GM12865 (cell line): ENCODE measurements around the gene LCE6A.

Experiments
- DNase-seq: peaks from one replicate; pipeline ENCODE4 v3.0.0; 2010; ENCODE audit warnings: low read depth
- H3K4me3 ChIP-seq: 2 replicates; pipeline ENCODE4 v1.5.1; 2011; ENCODE audit warnings: mild to moderate bottlenecking, low read depth, low read length, control low read depth
- TF ChIP-seq, protein P1 (sequence below): IDR thresholded peaks from 2 replicates; pipeline ENCODE4 v1.5.1; 2011; ENCODE audit warnings: low read length, control low read depth, low read depth, inconsistent platforms; ENCODE audit not compliant: insufficient read depth; ENCODE audit errors: missing control alignments

The LCE6A gene, protein sequence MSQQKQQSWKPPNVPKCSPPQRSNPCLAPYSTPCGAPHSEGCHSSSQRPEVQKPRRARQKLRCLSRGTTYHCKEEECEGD

DNA sequence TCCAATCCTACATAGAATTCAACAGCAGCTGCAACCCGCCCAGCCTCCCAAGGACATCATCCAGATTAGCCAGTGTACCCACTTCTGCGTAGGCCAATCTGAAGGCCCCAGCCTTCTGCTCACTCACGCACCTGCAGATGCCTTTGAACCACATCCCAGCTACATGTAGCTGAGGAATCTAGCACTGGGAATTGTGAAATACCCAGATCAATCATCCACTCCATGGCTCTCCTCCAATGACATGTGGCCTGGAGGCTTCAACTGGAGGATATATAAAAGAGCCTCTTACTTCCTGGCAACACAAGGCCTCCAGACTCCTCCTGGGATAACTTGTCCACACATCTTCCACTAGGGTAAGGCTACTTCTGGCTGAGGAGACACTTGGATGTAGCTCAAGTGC lies at the start of gene LCE6A:
Gene LCE6A (plus strand): TSS at position 301 of the 400 bp plus-strand sequence. CDS start 665 bp downstream, outside the sequence.
- no peak within 1 kb of the TSS for H3K4me3 ChIP-seq
- TF ChIP-seq, protein P1, sequence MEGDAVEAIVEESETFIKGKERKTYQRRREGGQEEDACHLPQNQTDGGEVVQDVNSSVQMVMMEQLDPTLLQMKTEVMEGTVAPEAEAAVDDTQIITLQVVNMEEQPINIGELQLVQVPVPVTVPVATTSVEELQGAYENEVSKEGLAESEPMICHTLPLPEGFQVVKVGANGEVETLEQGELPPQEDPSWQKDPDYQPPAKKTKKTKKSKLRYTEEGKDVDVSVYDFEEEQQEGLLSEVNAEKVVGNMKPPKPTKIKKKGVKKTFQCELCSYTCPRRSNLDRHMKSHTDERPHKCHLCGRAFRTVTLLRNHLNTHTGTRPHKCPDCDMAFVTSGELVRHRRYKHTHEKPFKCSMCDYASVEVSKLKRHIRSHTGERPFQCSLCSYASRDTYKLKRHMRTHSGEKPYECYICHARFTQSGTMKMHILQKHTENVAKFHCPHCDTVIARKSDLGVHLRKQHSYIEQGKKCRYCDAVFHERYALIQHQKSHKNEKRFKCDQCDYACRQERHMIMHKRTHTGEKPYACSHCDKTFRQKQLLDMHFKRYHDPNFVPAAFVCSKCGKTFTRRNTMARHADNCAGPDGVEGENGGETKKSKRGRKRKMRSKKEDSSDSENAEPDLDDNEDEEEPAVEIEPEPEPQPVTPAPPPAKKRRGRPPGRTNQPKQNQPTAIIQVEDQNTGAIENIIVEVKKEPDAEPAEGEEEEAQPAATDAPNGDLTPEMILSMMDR = no peak
- DNase-seq = no peak

DNA sequence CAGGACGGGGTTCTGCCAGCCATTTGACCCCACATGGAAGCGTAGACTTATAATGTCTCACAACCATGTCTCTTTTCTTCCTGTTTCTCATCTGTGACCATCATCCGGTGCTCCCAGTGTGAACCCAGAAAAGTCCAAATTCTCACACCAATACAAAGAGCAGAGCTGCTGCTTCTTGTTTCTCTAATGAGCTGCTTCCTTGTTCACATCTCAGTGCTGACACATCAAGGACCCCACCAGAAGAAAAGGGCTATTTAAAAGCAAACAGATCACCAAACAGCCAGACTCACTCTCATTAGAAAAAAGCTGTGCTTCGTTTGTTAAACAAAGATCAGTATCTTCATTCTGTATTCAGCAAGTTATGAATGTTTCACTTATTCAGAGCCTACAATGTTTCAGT lies 47.0 kb upstream of the LCE6A start:
- TF ChIP-seq, protein P1 = no peak
- DNase-seq = no peak
- H3K4me3 ChIP-seq = no peak overlapping the region

DNA sequence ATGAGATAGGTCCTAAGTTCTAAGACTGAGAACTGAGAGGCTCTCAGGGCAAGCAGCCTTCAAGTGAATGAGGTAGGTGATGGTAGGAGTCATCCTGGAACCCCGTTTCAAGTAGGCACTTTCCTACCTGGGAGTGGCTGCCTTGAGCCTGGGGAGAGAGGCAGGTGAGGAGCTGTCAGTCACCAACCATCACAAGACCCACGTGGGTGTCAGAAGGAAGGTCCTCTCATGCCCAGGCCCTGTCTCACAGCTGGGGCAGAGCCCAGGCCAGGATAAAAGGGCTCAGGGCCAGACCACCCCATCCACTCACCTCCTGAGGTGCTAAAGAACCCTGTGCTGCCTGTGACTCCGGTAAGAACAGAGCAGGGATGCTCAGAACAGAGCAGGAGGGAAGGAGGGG lies 46.2 kb upstream of the LCE6A start, which contains the start of gene LCE1D:
Gene LCE1D (plus strand): TSS at position 301 of the 400 bp plus-strand sequence. CDS start 1,074 bp downstream, outside the sequence.
- no peak for DNase-seq
- no peak within 1 kb of the TSS for H3K4me3 ChIP-seq
- TF ChIP-seq, protein P1 = no peak

DNA sequence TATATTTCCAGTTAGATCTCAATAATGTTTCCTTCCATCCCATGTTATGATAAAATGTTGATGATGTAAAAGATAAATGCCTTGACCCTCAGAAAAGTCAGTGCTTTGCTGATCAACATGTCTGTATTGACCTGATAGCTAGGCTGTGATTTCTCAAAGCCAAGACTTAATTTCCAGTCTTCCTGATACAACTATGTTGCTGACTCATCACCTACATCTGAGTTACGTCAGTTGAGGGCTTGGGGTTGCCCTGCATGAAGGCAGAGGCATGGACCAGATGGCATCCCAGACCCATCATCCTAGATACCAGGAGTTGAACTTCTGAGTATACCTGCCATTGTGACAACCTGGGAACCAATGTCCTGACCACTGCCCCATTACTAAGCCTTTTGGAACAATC lies 41.3 kb upstream of the LCE6A start:
- TF ChIP-seq, protein P1 = no peak
- H3K4me3 ChIP-seq = no peak overlapping the region
- no peak for DNase-seq

DNA sequence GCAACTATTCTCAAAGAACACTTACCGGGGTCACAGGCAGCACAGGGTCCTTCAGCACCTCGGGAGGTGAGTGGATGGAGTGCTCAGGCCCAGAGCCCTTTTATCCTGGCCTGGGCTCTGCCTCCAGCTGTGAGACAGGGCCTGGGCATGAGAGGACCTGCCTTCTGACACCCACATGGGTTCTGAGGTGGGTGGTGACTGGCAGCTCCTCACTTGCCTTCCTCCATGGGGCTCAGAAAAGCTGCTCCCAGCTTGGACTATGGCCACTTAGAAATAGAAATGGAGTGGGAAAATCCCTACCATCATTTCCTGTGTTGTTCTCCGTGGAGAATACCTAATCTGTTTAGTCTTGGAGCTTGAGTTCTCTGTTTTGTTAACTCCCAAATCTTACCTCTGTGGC lies 36.1 kb upstream of the LCE6A start, which contains the start of gene LCE1C:
Gene LCE1C (minus strand): TSS at position 76 of the 400 bp plus-strand sequence. CDS start 1,173 bp downstream, outside the sequence.
- TF ChIP-seq, protein P1 = no peak
- no peak within 1 kb of the TSS for H3K4me3 ChIP-seq
- DNase-seq = no peak

DNA sequence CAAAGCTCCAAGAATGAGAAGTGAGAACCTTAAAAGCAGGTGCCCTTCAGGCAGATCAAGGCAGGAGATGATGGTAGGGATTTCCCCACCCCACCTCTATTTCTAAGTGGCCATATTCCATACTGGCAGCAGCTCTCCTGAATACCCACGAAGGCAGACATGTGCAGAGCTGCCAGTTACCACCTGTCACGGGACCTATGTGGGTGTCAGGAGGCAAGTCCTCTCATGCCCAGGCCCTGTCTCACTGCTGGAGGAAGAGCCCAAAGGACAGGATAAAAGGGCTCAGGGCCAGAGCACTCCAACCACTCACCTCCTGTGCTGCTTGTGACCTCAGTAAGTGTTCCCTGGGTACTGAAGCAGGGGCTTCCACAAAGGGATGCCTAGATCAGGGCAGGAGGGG lies 31.6 kb upstream of the LCE6A start:
- H3K4me3 ChIP-seq = no peak overlapping the region
- DNase-seq = peak; percentile 1
- TF ChIP-seq, protein P1 = no peak

DNA sequence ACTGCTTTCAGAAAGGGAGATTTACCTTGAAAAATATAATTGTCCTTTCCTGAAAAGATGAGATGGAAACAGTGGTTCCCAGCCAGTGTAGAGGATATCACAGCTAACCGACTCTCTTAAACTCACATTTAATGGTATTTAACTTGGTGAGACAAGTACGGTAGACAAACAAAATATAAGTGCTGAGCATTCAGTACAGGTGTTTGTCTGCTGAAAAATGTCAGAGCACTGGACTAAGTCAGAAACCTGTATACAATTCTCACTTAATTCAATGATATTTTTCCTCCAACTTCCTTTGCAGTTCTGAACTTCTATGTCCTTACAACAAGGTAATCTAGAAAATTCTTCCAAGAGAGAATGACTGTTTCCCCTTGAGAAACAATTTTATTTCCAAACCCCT lies 31.0 kb upstream of the LCE6A start, which contains the start of gene LCE1B:
Gene LCE1B (plus strand): TSS at position 301 of the 400 bp plus-strand sequence. CDS start 476 bp downstream, outside the sequence.
- TF ChIP-seq, protein P1 = no peak
- no peak within 1 kb of the TSS for H3K4me3 ChIP-seq
- DNase-seq = no peak
